G401.6 (cell line): Measurements from ENCODE around the gene ANTXR1.
"Not testable (repeated sequence)": the region's sequence is repeated elsewhere in the genome, so short reads cannot be mapped to it uniquely, and the experiment has no call there.

Experiments
- FAIRE-seq: peaks from 2 replicates; lab custom pipeline; 2012; peaks lifted over from hg19 to GRCh38; lab: Jason Lieb, UNC

Gene ANTXR1

GRCh38 chr2:69165091-69165880 lies 152.3 kb downstream of the ANTXR1 start:
- no peak for FAIRE-seq

DNA sequence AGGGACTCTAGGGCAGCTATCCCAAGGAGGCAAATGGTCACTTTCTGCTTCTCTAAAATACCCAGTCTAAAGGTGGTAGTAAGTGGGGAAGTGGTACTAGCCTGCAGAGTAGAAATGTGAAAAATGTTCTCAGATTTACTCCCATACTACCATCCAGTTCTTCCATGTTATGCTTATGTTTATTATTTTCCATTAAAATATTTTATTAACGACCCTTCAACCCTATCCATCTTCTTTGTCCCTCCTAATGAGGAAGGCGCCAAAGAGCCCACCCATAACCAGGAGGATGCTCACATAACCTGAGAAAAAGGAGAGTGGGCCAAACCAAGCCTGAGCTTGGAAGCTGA lies 153.5 kb downstream of the ANTXR1 start:
- FAIRE-seq, result no peak

DNA sequence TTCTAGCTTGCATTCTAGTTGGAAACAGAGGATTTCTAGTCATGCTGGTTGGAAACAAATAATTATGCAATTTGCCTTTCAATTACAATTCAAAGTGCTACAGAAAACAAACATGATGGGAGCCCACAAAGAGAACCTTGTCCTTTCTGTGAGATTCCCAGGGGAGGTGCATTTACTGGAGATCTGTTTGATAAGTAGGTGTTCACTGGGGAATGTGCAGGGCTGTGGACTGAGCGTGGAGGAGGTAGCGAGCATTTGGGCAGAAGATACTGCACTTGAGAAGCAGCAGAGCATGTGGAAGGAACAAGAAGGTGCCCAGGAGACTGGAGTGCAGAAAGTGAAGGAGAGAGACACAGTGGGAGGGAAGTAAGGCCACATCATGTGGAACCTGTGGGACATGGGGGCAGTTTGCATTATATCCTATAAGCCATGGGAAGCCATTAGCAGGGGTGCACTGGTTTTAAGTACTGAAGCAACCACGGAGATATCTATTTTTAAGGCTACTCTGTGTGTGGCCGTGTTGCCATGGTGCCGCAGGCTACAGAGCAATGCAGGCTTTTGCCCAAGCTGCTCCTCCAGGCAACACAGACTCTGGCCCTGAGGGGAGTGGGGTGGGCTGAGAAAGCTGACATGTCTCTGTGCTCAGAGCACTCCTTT lies 154.0 kb downstream of the ANTXR1 start:
- no peak for FAIRE-seq

DNA sequence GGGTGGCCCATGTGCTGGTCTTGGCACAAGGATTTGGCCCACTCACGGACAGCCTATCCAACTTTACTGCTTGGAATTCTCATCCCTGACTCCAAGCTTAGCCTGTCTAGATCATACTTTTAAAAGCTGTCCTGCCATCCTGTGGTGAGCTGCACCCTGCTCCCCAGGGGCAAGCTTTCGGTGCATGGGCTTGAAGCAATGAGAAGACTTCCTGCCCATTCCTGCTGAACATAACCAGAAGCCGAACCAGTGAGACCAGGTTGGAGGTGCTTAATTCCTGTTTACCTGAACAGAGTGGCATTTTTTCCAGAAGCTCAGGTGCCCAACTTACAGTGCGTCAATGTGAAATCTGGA lies 154.5 kb downstream of the ANTXR1 start:
- no peak for FAIRE-seq

DNA sequence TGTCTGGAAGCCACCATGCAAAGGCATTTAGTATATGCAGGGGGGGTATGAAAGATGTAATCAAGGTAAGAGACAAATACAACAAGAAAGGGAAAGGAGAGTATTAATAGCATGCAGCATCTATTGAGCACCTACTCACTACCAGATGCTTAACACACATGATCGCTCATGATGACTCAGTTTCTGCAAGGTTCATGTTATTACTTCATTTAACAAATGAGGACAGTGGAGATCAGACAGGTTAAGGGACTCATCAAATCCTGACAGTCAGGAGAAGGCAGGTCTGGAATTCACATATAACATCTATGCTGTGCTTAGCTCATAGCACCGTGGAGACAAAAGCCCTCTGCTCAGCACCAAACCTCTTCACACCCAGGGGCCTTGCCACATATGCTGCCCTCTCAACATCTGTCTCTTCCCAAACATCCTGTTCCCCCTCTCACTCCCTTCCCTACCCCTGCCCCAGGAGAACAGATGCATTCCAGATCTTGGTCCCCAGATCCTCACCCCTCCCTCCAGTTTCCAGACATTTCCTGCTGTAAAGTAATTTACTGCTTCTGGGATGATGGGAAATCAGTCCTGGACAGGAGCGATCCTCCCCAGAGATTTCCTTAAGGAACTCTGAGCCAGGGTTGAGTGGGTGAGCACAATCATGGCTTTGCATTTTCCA lies 155.3 kb downstream of the ANTXR1 start:
- FAIRE-seq, result no peak

DNA sequence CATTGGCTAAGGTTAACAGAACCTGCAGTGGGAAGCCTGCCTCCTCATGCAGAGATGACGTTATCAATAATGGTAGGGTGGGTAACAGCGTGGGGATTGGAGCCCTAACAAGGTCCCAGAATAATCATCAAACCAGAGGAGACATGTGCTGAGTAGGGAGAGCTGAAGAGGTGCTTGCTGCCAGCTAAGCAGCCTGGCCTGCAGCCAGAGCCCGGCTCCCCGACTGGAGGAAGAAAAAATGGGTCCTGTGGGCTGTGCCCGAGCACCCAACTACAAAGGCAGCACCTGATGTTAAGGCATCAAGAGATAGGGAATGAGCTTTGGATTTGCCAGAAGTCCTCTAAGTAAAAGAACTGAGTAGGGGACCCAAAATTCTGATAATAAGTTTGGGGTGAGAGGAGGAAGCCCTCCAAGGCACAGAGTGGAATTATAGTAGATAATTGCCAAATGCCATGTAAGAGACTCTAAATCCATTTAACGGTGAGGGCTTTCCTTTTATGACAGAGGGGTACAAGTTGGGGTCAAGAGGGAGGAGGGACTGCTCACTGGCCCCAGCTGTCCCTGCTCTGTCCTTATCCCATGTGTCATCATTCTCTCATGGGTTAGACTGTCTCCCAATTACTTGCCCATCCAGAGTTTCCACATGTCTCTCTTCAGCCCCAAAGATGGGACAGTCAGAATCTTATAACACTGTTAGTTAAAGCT lies 156.1 kb downstream of the ANTXR1 start:
- no peak for FAIRE-seq

DNA sequence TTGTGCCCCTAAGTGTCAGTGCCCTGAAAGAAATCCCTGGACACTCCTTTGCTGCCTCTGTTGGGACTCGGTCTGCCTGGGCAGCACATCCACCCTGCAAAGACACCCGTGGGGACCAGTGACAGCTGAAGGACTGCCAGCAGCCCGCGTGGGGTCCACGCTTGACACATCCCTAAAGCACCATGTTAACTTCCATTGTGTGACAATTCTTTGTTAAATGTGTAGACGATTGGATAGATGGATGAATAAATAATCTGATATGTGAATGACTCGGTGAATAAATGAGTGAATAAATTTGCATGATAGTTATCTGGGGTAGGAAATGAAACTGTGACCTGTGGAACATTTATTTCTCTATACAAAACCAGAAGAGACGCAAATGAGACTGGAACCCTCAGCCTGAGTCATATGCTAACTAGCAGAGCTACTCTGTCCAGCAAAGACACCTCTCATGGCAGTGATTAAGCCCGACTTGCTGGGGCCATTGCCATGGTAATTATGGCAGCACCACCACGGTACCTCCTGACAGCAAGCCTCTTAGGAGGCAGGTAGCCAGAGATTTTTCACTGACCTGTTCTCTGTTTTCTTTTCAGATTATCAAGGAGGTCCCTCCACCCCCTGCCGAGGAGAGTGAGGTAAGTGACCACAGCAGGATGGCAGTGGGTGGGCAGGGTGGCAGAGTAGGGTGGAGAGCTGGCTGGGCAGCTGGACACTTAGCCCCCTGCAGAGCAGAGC lies 156.8 kb downstream of the ANTXR1 start:
- FAIRE-seq, result no peak

- FAIRE-seq, result no peak
Observed at GRCh38 chr2:69170661-69171060, 157.7 kb downstream of the ANTXR1 start.

GRCh38 chr2:69171116-69171896 lies 158.3 kb downstream of the ANTXR1 start:
- FAIRE-seq, result no peak

DNA sequence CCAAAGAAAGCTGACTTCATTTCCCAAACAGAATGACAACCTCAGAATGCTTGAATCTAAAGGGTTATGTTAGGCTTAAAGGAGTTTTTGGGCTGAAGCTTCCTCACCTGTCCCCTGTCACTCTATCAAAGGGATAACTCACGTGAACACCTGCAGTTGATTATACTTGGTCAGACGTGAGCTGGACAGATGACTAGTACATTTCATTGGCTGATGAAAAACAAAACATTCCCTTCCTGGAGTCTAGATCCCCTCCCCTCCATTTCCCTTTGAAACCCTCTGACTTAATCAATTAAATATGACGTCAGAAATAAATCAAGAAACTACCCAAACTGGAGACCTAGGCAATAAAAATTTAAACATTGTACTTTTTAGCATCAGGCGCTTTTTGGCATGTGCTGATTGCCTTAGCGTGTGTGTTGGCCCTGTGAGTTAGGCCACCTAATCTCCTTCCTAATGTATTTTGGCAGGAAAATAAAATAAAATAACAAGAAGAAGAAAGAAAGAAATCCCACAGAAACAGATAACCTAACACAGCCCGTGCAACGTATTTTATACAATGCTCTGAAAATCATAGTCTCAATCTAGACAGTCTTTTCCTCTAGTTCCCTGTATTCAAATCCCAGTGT lies 159.0 kb downstream of the ANTXR1 start:
- no peak for FAIRE-seq

- no peak for FAIRE-seq
Observed at GRCh38 chr2:69173706-69174105, 160.7 kb downstream of the ANTXR1 start.

DNA sequence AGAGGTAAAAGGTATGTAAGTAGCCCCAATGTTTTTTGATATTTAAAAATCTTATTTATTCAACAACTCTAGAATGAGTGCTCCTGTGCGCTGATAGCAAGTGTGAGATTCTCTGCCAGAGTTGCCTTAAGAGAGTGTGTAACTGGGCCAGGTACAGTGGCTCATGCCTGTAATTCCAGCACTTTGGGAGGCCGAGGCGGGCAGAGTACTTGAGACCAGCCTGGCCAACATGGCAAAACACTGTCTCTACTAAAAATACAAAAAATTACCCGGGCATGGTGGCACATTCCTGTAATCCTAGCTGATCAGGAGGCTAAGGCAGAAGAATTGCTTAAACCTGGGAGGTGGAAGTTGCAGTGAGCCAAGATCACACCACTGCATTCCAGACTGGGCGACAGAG lies 161.2 kb downstream of the ANTXR1 start:
- not testable (repeated sequence) for FAIRE-seq

GRCh38 chr2:69175790-69176715 lies 163.1 kb downstream of the ANTXR1 start:
- no peak for FAIRE-seq

DNA sequence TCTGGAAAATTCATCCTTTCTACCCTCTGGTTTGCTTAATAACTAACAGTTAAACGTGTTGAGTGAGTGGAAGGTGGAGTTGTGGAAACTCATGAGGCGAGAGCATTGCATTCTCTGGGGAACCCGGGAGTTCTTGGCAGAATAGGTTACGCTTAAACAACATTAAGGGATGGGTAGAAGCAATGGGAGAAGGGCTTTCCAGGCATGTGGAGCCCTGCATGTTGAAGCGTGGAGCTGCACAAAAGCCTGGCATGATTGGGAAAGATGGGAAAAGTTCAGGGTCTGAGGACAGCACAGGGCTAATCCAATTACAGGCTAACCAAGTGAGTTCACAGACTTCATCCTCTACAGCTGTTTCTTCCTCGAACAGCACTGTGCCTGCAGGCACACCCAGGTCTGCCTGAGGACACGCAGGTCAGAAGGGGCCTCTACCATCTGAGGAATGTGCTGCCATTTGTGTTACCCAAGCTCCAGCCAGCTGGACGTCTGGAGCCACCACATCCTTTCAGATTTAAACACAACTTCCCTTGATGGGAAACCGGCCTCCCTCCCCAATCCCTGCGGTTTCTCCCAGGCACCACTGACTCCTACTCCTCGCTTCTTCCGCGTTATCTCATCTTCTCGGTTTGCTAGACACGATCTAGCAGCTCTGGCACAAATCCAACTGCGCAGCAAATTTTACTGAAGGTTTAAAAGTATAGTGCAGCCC lies 164.2 kb downstream of the ANTXR1 start:
- no peak for FAIRE-seq

GRCh38 chr2:69177785-69178636 lies 165.0 kb downstream of the ANTXR1 start:
- no peak for FAIRE-seq

DNA sequence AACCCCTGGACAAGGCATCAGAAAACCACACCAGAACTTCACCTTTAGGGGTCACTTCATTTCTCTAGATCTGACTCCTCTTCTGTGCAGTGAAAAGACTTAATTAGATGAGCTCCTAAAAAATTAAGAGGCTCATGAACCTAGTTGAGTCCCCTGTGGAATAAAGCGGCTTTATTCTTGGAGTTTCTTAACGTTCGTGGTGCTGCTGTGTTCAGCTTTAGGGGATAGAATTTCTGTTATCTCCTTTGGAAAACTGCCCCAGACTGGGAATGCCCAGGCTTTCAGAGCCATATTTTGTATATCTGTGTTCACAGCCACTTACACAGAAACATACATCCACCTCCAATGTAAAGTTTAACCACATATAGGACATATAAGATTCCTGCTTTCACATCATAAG lies 165.8 kb downstream of the ANTXR1 start:
- no peak for FAIRE-seq

- FAIRE-seq, result no peak
Observed at GRCh38 chr2:69180227-69180626, 167.2 kb downstream of the ANTXR1 start.

- no peak for FAIRE-seq
Observed at GRCh38 chr2:69180974-69181373, 168.0 kb downstream of the ANTXR1 start.
